WTC11 (cell line): ENCODE results near the gene ETS1.

ENCODE experiments used
- CREM ChIP-seq: sonication (generic); formaldehyde crosslinking; IDR thresholded peaks from 2 replicates; pipeline ENCODE4 v1.8.1; 2022; ENCODE audit warnings: mild to moderate bottlenecking, missing genetic modification reagents, moderate library complexity
- CTCF ChIP-seq: fragments of 200-600 bp; IDR thresholded peaks from 2 replicates; pipeline ENCODE4 v1.8.0; 2022; ENCODE audit warnings: antibody characterized with exemption
- FOXK1 ChIP-seq: sonication (generic); formaldehyde crosslinking; IDR thresholded peaks from 2 replicates; pipeline ENCODE4 v1.8.0; 2022; ENCODE audit warnings: mild to moderate bottlenecking, moderate library complexity, missing genetic modification reagents
- GABPB1 ChIP-seq: sonication (generic); formaldehyde crosslinking; IDR thresholded peaks from 2 replicates; pipeline ENCODE4 v1.8.1; 2023; ENCODE audit warnings: mild to moderate bottlenecking, missing genetic modification reagents
- JUN ChIP-seq: sonication (generic); formaldehyde crosslinking; IDR thresholded peaks from 2 replicates; pipeline ENCODE4 v1.8.0; 2023; ENCODE audit warnings: mild to moderate bottlenecking, missing genetic modification reagents
- NFE2L1 ChIP-seq: sonication (generic); formaldehyde crosslinking; IDR thresholded peaks from 2 replicates; pipeline ENCODE4 v1.8.1; 2023; ENCODE audit warnings: missing genetic modification reagents
- SP1 ChIP-seq: sonication (generic); formaldehyde crosslinking; conservative IDR thresholded peaks from 2 replicates; pipeline ENCODE4 v1.8.1; 2022; ENCODE audit warnings: missing genetic modification reagents
- TCF7 ChIP-seq: sonication (generic); formaldehyde crosslinking; IDR thresholded peaks from 2 replicates; pipeline ENCODE4 v1.8.0; 2022; ENCODE audit warnings: mild to moderate bottlenecking, low read depth, missing genetic modification reagents, moderate library complexity
- TP53 ChIP-seq: sonication (generic); formaldehyde crosslinking; IDR thresholded peaks from 2 replicates; pipeline ENCODE4 v1.8.1; 2023; ENCODE audit warnings: mild to moderate bottlenecking, missing genetic modification reagents
- ZNF281 ChIP-seq: sonication (generic); formaldehyde crosslinking; IDR thresholded peaks from 2 replicates; pipeline ENCODE4 v1.8.0; 2023; ENCODE audit warnings: mild to moderate bottlenecking, missing genetic modification reagents
- TF ChIP-seq, protein P1 (sequence below): sonication (generic); formaldehyde crosslinking; IDR thresholded peaks from 2 replicates; pipeline ENCODE4 v1.8.0; 2023; ENCODE audit warnings: missing genetic modification reagents
- TF ChIP-seq, protein P2 (sequence below): sonication (generic); formaldehyde crosslinking; IDR thresholded peaks from 2 replicates; pipeline ENCODE4 v1.8.0; 2022; ENCODE audit warnings: mild to moderate bottlenecking, missing genetic modification reagents

GRCh38 chr11:128603003-128603696, 15.8 kb upstream of the ETS1 start:
- TF ChIP-seq CTCF (no peak), CREM (CRISPR knock-in tag) (no peak), GABPB1 (CRISPR knock-in tag) (no peak), TCF7 (CRISPR knock-in tag) (no peak), JUN (no peak), TP53 (CRISPR knock-in tag) (no peak), NFE2L1 (no peak), SP1 (CRISPR knock-in tag) (no peak), FOXK1 (no peak), ZNF281 (CRISPR knock-in tag) (no peak)
- TF ChIP-seq, protein P1, sequence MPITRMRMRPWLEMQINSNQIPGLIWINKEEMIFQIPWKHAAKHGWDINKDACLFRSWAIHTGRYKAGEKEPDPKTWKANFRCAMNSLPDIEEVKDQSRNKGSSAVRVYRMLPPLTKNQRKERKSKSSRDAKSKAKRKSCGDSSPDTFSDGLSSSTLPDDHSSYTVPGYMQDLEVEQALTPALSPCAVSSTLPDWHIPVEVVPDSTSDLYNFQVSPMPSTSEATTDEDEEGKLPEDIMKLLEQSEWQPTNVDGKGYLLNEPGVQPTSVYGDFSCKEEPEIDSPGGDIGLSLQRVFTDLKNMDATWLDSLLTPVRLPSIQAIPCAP: no peak
- TF ChIP-seq, protein P2, sequence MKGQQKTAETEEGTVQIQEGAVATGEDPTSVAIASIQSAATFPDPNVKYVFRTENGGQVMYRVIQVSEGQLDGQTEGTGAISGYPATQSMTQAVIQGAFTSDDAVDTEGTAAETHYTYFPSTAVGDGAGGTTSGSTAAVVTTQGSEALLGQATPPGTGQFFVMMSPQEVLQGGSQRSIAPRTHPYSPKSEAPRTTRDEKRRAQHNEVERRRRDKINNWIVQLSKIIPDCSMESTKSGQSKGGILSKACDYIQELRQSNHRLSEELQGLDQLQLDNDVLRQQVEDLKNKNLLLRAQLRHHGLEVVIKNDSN (CRISPR knock-in tag): no peak
